AG20443 (cell line): ENCODE measurements around the gene PPP2R2B.
A peak's percentile ranks its signal among the peaks of the same experiment; 100 is the strongest.

Experiments
- DNase-seq: peaks from one replicate; pipeline ENCODE4 v3.0.0; 2012; ENCODE audit warnings: low spot score, mixed read lengths

PPP2R2B gene

DNA sequence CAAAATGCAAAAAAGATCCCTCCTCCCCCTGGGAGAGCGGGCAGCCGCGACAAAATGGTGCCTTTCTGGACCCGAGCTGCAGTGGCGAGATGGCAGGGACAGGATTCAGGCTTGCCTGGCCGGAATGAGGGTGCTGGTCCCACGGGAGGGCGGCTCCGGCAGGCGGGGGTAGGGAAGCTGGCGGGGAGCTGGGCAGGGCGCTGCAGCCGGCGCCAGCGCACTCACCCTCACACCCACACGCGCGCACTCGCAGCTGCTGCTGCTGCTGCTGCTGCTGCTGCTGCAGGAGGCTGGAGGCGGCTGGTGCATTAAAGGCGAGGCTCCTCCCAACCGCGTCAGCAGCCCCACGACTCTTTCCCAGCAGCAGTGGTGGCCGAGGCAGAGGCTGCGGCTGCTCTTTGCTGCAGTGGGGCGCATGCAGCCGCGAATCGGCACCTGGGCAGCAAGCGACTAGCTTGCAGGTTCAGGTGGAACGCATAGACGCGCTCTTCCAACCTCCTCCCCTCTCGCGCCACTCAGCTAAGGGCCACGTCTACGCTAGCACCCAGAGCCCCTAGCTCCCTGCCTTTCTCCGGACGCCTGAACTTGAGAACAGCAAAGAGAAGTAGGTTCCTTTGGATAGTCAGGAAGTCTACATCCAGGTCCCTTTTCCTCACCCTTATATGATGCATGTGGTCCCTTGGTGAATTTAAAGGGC is at the start of gene PPP2R2B:
TSS of gene PPP2R2B (minus strand) at position 282 of the 697 bp plus-strand sequence.
- peak; percentile 48 for DNase-seq

- DNase-seq: no peak
Observed at GRCh38 chr5:146924132-146924531, 45.6 kb upstream of the PPP2R2B start.

DNA sequence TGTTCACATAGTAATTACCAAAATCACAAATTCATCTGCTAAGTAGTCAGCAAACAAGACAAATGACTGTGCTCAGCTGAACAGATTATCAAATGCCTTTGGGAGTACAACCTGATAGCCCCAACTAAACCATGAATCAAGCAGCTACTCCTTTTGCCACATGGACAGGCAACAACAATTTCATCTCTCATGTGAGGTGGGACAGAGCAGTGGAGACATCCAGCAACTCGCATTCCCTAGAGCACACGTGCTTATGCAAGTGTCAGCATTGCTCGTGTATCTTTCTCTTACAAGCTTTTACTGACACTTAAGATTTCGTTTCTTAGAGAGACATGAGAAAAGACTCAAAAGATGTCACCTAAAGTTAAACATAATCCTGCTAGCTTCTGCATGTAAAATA is 42.7 kb upstream of the PPP2R2B start:
- no peak for DNase-seq

DNA sequence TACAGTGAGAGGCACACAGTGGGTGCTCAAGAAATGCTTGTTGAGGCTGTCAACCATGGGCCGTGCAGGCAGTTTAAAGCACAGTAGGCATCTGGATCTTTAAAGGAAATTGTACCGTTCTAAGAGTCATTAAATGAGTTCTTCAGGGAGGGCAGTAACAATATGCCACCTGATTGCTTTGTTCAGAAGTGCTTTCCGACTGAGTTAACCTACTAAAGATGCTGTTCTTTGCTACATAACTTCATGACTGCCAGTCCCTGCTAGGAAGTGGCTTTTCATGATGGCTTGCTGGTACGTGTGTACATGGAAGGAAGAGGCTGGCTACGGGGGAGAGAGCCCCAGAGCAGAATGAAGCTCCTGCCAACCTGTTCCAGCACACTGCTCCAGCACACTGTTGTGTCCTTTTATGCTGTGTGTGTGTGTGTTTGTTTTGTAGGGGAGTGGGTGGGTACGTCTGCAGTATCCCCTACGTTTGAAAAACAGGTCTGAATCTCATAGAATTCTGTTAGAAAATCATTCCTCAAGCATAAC is 41.9 kb upstream of the PPP2R2B start:
- no peak for DNase-seq

DNA sequence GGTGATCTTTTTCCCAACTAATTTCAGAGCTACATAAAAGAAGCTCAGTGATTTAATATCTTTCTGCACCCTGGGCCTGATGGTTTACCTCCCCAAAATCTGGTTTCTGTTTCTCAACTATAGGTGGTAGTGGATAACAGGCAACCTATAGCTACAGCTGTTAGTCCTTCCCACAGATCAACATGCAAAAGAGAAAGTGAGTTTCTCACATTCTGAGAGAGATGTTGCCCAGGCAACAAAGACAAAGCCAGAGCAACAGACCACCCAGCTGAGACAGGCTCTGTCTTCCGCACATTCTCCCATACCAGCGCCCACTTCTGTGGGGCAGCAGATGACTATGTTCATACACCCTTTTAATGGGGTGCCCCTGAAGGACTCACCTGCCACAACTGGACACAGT is 40.7 kb upstream of the PPP2R2B start:
- DNase-seq: no peak

DNA sequence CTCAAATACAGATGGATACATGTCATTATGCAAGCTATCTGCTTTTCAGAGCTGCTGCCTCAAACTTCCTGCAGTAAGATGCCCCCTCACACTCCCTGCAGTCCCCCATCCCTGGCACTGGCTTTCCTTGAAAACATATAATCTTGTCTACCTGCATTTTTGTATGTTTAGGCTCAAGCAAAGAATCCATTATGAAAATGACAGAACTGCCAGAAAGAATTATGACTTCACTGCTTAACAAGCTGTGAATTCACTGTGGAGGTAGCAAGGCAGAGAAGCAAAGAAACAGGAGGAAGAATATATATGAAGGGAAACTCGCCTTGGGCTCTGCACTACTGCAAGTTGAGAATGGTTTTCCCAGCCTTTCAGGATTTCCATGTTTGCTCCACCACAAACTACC is 39.4 kb upstream of the PPP2R2B start:
- DNase-seq: no peak

GRCh38 chr5:146912874-146913273 is 34.3 kb upstream of the PPP2R2B start:
- no peak for DNase-seq

DNA sequence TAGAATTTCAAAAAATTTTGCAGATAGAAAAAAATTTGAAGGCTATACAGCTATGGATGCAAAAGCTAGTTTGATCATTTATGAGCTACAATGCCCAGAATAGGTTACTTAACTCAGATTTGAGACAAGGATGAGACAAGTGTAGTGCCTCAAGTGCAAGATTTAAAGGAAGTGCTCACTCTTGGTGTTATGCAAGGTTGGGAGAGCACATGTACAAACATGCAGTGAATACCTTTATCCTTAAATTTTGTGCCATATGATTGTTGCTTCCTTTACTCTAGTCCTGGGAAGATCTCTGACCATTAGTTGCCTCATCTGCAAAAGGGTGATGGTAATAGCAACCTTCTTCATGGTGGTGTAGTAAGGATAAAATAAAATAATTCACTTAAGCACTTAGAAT is 31.7 kb upstream of the PPP2R2B start:
- DNase-seq: no peak

DNA sequence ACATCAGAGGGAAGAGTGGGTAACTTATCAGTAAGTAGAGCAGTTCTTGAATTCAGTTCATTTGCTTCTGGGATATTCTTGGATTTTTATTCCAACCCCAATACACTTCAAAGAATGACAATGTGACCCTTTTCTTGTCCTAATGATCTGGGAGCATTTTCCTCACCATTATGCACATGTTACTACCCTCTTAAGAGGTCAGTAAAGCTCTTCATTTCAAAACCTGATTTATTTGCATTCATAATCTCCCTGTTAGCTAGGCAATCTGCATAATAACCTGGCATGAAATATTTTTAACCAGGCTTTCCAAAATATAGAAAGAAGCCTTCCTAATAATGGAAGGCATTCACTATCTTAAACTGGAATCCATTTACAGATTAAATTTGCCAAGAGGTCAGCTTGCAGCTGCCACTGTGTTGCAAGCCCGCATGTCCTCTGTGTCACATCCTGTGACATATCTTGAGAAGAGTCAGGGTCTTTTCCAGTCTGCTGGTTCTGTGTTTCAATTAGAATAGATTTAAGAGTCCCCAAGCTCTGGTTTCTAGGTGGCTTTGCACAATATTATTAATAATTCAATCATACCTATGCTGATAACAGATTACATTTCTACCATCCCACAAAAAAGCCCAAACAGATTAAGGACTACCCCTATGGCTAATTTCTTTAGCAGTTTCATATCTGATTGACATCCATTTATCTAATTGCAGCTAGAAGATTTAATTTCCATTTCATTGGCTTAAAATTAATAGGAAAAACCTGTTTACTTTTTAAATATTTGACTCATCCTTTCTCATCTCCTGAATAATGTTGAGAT is 30.9 kb upstream of the PPP2R2B start:
- no peak for DNase-seq

DNA sequence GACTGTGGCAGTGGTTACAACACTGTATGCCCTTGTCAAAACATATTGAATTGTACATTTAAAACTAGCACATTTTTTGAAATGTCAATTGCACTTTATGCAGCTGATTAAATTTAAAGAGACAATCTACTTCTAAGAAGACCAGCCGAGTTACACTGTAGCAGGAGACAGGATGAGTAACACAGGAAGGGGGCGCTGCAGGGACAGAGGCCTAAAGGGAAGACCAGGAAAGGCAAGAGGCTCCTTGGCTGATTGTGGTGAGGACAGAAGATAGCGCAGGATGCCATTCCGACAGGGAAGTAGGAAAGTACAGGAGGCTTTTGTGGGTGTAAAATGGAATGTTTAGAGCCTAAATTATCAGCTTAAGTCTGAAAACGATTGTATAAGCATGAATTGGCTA is 28.2 kb upstream of the PPP2R2B start:
- no peak for DNase-seq

DNA sequence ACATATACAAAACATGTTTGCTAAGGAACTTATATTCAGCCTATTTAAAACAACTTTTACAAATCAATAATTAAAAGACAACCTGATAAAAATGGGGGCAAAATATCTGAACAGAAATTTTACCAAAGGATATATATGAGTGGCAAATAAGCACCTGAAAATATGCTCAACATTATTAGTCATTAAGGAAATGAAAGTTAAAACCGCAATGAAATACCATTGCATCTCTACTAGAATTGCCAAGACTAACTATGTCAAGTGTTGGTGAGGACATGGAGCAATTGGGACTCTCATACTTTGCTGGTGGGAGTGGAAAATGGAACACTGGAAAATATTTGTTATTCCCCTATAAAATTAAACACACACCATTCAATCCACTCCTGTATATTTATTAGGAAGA is 26.3 kb upstream of the PPP2R2B start:
- DNase-seq: no peak

DNA sequence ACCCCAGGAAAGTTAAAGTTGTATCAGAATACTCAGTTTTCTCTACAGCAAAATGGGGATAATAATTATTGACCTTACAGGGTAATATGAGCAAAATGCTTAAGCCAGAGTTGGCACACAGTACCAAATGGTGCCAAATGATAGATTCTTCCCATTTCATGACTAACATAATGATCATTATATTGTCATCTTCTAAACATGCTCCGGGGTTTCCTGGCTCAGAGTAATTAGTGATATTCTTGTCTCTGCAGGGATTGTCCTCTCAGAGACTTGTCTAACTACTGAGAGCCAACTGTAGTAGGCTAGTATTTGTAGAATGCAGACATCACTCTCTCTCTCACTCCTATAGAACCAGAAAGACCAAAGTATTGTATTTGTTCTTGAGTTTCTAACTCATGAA is 25.2 kb upstream of the PPP2R2B start:
- DNase-seq: no peak

GRCh38 chr5:146902471-146902870 is 23.9 kb upstream of the PPP2R2B start:
- no peak for DNase-seq

DNA sequence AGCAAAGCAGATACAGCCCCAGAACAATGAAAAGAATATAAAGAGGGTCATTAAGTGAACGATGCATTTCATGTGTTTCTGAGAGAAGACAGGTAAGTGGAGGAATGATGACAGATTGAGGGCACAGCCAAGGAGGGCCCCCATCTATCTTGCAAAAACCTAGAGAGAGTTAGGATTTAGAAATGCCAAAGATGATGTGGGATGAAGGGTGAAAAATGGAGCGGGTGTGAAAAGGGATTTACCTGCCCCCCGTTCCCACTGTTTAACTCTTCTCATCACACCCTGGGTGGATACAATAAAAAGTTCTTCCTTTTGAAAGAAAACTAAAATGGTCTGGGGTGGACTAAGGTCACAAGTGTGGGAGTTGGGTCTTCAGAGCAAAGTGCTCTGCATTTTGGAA is 18.5 kb upstream of the PPP2R2B start:
- DNase-seq: no peak

GRCh38 chr5:146894753-146895521 is 16.4 kb upstream of the PPP2R2B start:
- DNase-seq: no peak

- no peak for DNase-seq
Observed at GRCh38 chr5:146893991-146894390, 15.4 kb upstream of the PPP2R2B start.

GRCh38 chr5:146892231-146892630 is 13.7 kb upstream of the PPP2R2B start:
- no peak for DNase-seq

GRCh38 chr5:146891511-146891910 is 13.0 kb upstream of the PPP2R2B start:
- no peak for DNase-seq

DNA sequence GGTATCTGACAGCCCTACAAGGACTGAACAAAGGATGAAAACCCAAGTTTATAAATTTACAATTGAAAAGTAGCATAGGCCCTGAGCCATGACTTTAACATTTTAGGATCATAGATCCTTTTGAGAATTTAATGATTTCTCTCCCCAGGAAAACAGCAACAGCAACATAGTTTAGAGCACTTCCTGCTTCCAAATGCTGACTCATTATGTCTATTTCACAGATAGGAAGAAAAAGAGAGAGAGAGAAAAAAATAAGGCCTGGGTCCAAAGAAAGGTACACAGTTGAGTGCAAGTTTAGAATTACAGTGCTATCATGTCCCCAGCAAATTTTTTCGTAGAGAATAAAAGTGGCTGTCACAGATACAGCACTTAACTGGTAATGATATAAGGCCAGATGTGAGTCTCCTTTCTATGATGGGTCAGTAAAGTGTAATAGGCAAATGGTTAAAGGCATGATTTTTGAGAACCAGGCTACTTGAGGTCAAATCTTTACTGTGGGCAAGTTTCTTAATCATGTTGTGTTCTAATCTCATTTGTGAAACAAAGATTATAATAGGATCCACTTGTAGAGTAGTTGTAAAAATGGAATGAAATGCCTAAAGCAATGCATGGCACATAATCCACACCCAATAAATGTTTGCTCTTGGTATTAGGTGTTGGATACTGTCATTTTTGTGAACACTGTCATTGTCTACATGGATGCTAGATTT is 12.3 kb upstream of the PPP2R2B start:
- DNase-seq: no peak

DNA sequence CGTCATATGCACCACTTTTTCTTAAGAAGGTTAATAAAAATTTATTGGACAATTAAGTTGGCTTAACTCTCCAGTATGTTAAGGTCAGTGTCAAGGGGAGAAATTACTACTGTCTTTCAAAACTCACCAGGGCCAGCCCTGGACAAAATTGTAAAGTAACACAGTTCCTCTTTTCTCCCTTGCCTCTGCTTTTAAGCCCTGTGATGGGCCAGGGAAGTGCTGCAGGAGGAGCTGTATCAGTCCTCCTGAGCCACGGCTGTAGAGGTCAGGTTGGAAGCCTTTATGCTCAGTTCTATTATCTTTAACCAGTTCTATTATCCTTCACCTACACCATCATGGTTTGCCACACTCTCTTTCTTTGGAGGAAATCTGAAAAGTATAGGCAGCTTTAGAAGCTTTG is 11.5 kb upstream of the PPP2R2B start:
- DNase-seq: no peak

- DNase-seq: no peak
Observed at GRCh38 chr5:146889169-146889568, 10.6 kb upstream of the PPP2R2B start.
